B cell (primary cell): ENCODE data around the gene USP28. TPM values are rescaled to one million over a fixed set of nuclear protein-coding genes. Genes with fewer than 3 reads are reported as not detected.
A peak's percentile ranks its signal among the peaks of the same experiment; 100 is the strongest.

Experiments
- ATAC-seq: fragments of 200-7000 bp; cut with Tn5 transposase; one replicate; pipeline ENCODE4 v1.10.0; 2021; ENCODE audit warnings: low read depth, mild to moderate bottlenecking, moderate number of reproducible peaks, moderate library complexity
- CTCF ChIA-PET: fragments of 350-600 bp; sonication (Branson Sonifier 250); formaldehyde crosslinking; loops from one replicate; lab custom pipeline; 2021; ENCODE audit warnings: antibody characterized with exemption, inconsistent platforms; lab: Charles Lee
- POLR2A ChIA-PET: fragments of 350-600 bp; sonication (Branson Sonifier 250); formaldehyde crosslinking; loops from one replicate; lab custom pipeline; 2021; ENCODE audit warnings: antibody characterized with exemption; lab: Charles Lee
- DNase-seq: peaks from one replicate; pipeline ENCODE4 v3.0.0; 2013
- H2AFZ ChIP-seq: 2 replicates; pipeline ENCODE4 v1.6.1; 2012; ENCODE audit warnings: mild to moderate bottlenecking, low read depth, low read length; ENCODE audit not compliant: insufficient read depth, poor library complexity, severe bottlenecking
- H3K27ac ChIP-seq, 2 donors: 1 replicate in 1 of 2; 2 replicates in 1 of 2; pipeline ENCODE4 v1.5.1; 2012 to 2013; ENCODE audit warnings: low read length in 2 of 2, mild to moderate bottlenecking in 2 of 2, moderate library complexity in 1 of 2
- H3K27me3 ChIP-seq, 4 experiments: fragments of 200-600 bp in 1 of 4; sonication (generic) in 1 of 4; replicated peaks in 1 of 4; 1 replicate in 2 of 4; 2 replicates in 2 of 4; pipeline versions ENCODE4 v1.6.1 to v1.7.0; 2013 to 2016; ENCODE audit warnings: low read length in 3 of 4, mild to moderate bottlenecking in 2 of 4, mixed read lengths in 1 of 4, moderate library complexity in 1 of 4; ENCODE audit not compliant: insufficient read depth in 4 of 4, control insufficient read depth in 3 of 4; ENCODE audit errors: control extremely low read depth in 1 of 4
- H3K36me3 ChIP-seq, 2 experiments: replicated peaks in 1 of 2; 1 replicate in 1 of 2; 2 replicates in 1 of 2; pipeline versions ENCODE4 v1.6.1 to v1.7.1; 2013; ENCODE audit warnings: low read length in 1 of 2; ENCODE audit not compliant: insufficient read depth in 2 of 2, control insufficient read depth in 1 of 2; ENCODE audit errors: control extremely low read depth in 1 of 2, extremely low read depth in 1 of 2
- H3K4me1 ChIP-seq, 2 donors: fragments of 200-600 bp in 1 of 2; sonication (generic) in 1 of 2; 1 replicate in 1 of 2; 2 replicates in 1 of 2; pipeline versions ENCODE4 v1.5.1 to v1.6.1; 2013 to 2017; ENCODE audit warnings: low read length in 2 of 2; ENCODE audit not compliant: control insufficient read depth in 2 of 2, insufficient read depth in 2 of 2
- H3K4me2 ChIP-seq: replicated peaks from 2 replicates; pipeline ENCODE3; 2012; ENCODE audit warnings: mild to moderate bottlenecking, low read depth, low read length; ENCODE audit not compliant: poor library complexity, severe bottlenecking
- H3K4me3 ChIP-seq, 5 experiments: fragments of 200-600 bp in 1 of 5; sonication (generic) in 1 of 5; 1 replicate in 3 of 5; 2 replicates in 2 of 5; pipeline versions ENCODE4 v1.5.1 to v1.7.0; 2011 to 2016; ENCODE audit warnings: low read length in 4 of 5, mild to moderate bottlenecking in 4 of 5, low read depth in 2 of 5, control low read depth in 1 of 5, moderate library complexity in 1 of 5; ENCODE audit not compliant: insufficient read depth in 1 of 5; ENCODE audit errors: control extremely low read depth in 1 of 5, extremely low read depth in 1 of 5
- H3K79me2 ChIP-seq: fragments of 200-600 bp; sonication (generic); one replicate; pipeline ENCODE4 v1.6.0; 2016; ENCODE audit warnings: low read length; ENCODE audit not compliant: control insufficient read depth, insufficient read depth
- H3K9ac ChIP-seq: fragments of 200-600 bp; sonication (generic); 2 replicates; pipeline ENCODE4 v1.6.1; 2017; ENCODE audit warnings: mild to moderate bottlenecking, low read length, moderate library complexity
- H3K9me3 ChIP-seq, 3 donors: one replicate each; pipeline versions ENCODE4 v1.6.1 to v1.7.1; 2013; ENCODE audit warnings: low read length in 2 of 3; ENCODE audit not compliant: control insufficient read depth in 2 of 3, insufficient read depth in 1 of 3; ENCODE audit errors: control extremely low read depth in 1 of 3
- H4K20me1 ChIP-seq: 2 replicates; pipeline ENCODE4 v1.6.0; 2012; ENCODE audit warnings: mild to moderate bottlenecking, low read length; ENCODE audit not compliant: insufficient read depth, control insufficient read depth, poor library complexity, severe bottlenecking
- H3K27ac Mint-ChIP-seq: one replicate; pipeline ENCODE4 v1.8.0; 2021; ENCODE audit warnings: mixed read lengths
- H3K27me3 Mint-ChIP-seq: one replicate; pipeline ENCODE4 v1.8.0; 2021; ENCODE audit warnings: mixed read lengths
- H3K4me1 Mint-ChIP-seq: one replicate; pipeline ENCODE4 v1.8.0; 2021; ENCODE audit warnings: mixed read lengths
- H3K4me3 Mint-ChIP-seq: one replicate; pipeline ENCODE4 v1.8.0; 2021; ENCODE audit warnings: mixed read lengths
- H3K9me3 Mint-ChIP-seq: one replicate; pipeline ENCODE4 v1.8.0; 2022; ENCODE audit warnings: mixed read lengths; ENCODE audit not compliant: insufficient read depth
- CTCF ChIP-seq: fragments of 200-600 bp; IDR thresholded peaks from one replicate; pipeline ENCODE4 v1.8.0; 2022; ENCODE audit warnings: antibody characterized with exemption, mild to moderate bottlenecking
- EZH2 ChIP-seq: IDR thresholded peaks from 2 replicates; pipeline ENCODE4 v1.6.1; 2012; ENCODE audit warnings: borderline replicate concordance, low read depth, mild to moderate bottlenecking, moderate library complexity, low read length; ENCODE audit not compliant: insufficient read depth, poor library complexity, severe bottlenecking
- WGBS: methylation state at CpG from one replicate; pipeline ENCODE4 v1.1.5; 2013; ENCODE audit warnings: missing lambda C conversion rate; ENCODE audit not compliant: insufficient coverage; 5-methylcytosine and 5-hydroxymethylcytosine counted together
- intact Hi-C: fragments of 100-400 bp; cut with micrococcal nuclease; formaldehyde crosslinking; loops from one replicate; pipeline ENCODE4 v1.10.0; 2022
- polyA plus RNA-seq: library from polyadenylated mRNA; depleted of rRNA; stranded (reverse); fragments of >200 nt; gene quantifications from 2 replicates; pipeline ENCODE4 v1.2.3, GENCODE V29; 2012
- total RNA-seq, 2 donors: library from RNA; stranded (reverse); fragments of 120-200 nt in 1 of 2; gene quantifications; 1 replicate in 1 of 2; 2 replicates in 1 of 2; pipeline versions ENCODE4 v1.2.3 to v1.2.4, GENCODE V29; 2013 to 2022

USP28 gene
- total and polyA plus RNA-seq, 2 donors (not counting 1 experiment from before 2014, with no cell fraction given): 78.0 to 104 TPM

- ATAC-seq: no peak
- H3K27me3 Mint-ChIP-seq: no peaks in the 10 kb centered on the region
- 72% methylated on average over 8 of the region's 9 CpGs for WGBS
- Histone ChIP-seq H3K79me2 (no peaks in the 10 kb centered on the region), H2AFZ (peak overlapping the region; percentile 43), H3K4me3 (no peak overlapping the region), H3K4me1 (peaks cover 5 to 17% of the 10 kb centered on the region in 2 donors), H3K9me3 (peaks cover 0 to 5% (median 0%) of the 10 kb centered on the region in 3 donors), H4K20me1 (no peaks in the 10 kb centered on the region), H3K27ac (no peak overlapping the region), H3K4me2 (peak overlapping the region; percentile 1), H3K9ac (no peak overlapping the region), H3K36me3 (no peaks in the 10 kb centered on the region), H3K27me3 (no peaks in the 10 kb centered on the region)
- peak overlapping the region; percentile 42 for H3K27ac Mint-ChIP-seq
- H3K4me3 Mint-ChIP-seq: no peak overlapping the region
- H3K9me3 Mint-ChIP-seq: no peaks in the 10 kb centered on the region
- intact Hi-C loops: no loop called here
- ChIA-PET CTCF (interaction anchor here (0.8 to 12.1 kb wide), 11 partner anchors 9 to 367 kb away, joined by 3 to 472 read pairs (median 27); partner anchors contain the start of gene HTR3B), POLR2A (no interaction called here)
- no peak for TF ChIP-seq EZH2
- TF ChIP-seq CTCF: no peak
- peaks cover 16% of the 10 kb centered on the region for H3K4me1 Mint-ChIP-seq
- DNase-seq: no peak
Measured at GRCh38 chr11:113894421-113894996, 19.1 kb upstream of the USP28 start.

- H3K27ac Mint-ChIP-seq: no peak overlapping the region
- H3K9ac ChIP-seq: no peak overlapping the region
- H3K9me3 ChIP-seq: peaks cover 0 to 5% (median 0%) of the 10 kb centered on the region in 3 donors
- POLR2A ChIA-PET: interaction anchor here (0.7 kb wide), 1 partner anchor 97 kb away, joined by 6 read pairs; no protein-coding TSS in a partner anchor
- intact Hi-C loops: no loop called here
- peaks cover 0 to 4% of the 10 kb centered on the region in 2 donors for H3K4me1 ChIP-seq
- no peaks in the 10 kb centered on the region for H3K4me1 Mint-ChIP-seq
- H3K4me3 Mint-ChIP-seq: no peak overlapping the region
- no peak overlapping the region for H2AFZ ChIP-seq
- H3K4me2 ChIP-seq: no peak overlapping the region
- no peak overlapping the region for H3K4me3 ChIP-seq
- ATAC-seq (no peak), DNase-seq (no peak)
- no peaks in the 10 kb centered on the region for H4K20me1 ChIP-seq
- H3K9me3 Mint-ChIP-seq: no peaks in the 10 kb centered on the region
- H3K79me2 ChIP-seq: no peaks in the 10 kb centered on the region
- no peaks in the 10 kb centered on the region for H3K27me3 ChIP-seq
- no peaks in the 10 kb centered on the region for H3K36me3 ChIP-seq
- no peak for TF ChIP-seq CTCF
- no peak for TF ChIP-seq EZH2
- CTCF ChIA-PET: interaction anchor here (1.0 to 12.1 kb wide), 2 partner anchors 8 to 373 kb away, joined by 3 to 472 read pairs; no protein-coding TSS in a partner anchor
- H3K27me3 Mint-ChIP-seq: no peaks in the 10 kb centered on the region
- H3K27ac ChIP-seq: no peak overlapping the region
Measured at GRCh38 chr11:113888848-113889247, 13.5 kb upstream of the USP28 start.
